ENCODE measurements around the gene VAMP8.
"Not testable (repeated sequence)": the region's sequence is repeated elsewhere in the genome, so short reads cannot be mapped to it uniquely, and the experiment has no call there.

The VAMP8 gene

DNA sequence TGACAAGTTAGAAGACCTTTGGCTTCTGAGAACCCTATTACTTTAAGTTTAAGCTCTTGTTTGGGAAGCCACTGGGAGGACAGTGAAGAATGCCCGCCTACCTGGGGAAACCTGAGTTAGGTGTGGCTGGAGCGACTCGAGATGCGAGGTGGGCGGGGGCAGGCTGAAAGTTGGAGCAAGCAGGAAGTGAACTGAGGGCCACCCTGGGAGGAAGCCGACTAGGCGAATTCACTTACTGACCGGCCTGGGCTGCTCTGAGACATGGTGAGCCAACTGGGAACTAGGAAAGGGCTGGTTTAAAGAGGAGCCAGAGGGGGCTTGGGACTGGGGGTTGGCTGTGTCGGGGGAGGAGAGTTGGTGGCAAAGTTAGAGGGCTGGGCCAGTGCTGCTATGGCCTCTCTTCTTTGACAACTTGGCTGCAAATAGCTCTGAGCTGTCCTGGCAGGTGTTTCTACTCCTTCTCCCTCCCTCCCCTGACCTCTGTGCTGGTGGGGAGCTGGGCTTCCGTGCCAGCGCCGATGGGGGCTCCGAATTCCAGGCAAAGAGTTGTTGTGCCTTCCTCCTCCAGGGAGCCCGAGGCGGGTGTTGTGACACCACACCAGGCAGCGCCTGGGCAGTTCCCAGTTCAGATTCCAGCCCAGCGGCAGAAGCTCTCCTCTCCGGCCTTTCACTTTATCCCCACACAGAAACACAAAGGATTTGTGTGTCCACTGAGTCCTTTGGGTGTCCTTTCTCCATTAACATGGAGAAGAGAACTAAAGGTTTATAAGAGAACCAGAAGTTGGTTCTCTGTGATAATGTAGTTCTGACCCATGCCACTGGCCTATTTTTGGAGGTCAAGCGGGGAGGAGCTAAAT lies at the start of gene VAMP8:
TSS of gene VAMP8 (plus strand) at position 201 of the 857 bp plus-strand sequence. CDS start at position 262, 61 bp downstream.
- DNase-seq, result no peak

DNA sequence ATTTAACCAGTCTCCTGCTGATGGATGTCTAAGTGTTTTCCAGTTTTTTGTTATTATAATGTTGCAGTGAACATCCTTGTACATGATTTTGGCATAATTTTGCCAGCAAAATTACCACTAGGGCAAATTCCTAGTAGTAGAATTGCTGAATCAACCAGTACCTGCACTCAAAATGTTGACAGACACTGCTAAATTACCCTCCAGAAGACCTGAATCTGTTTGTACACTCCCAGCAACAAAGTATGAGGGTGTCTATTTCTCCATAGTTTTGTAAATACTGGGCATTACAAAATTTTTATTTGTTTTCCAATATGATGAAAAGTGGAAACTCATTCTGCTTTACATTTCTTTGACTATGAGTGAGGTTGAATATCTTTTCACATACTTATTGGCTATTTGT lies 49.6 kb upstream of the VAMP8 start:
- DNase-seq, result no peak

DNA sequence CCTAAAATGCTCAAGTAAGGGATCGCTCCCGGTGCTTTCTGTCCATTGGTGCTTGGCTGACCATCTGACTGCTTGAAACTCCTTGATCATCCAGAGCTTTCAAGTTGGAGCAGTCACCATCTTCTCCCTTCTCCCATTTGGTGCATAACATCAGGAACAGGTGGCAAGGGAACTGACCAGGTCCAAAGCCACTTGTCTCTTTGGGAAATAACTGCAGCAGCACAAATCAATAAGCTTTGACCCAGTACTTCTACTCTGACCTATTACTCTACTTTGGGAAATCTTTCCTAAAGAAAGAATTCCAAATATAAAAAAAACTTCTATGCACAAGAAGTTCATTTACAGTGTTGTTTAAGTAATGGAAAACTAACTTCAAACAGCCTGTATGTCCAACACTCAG lies 49.0 kb upstream of the VAMP8 start:
- no peak for DNase-seq

DNA sequence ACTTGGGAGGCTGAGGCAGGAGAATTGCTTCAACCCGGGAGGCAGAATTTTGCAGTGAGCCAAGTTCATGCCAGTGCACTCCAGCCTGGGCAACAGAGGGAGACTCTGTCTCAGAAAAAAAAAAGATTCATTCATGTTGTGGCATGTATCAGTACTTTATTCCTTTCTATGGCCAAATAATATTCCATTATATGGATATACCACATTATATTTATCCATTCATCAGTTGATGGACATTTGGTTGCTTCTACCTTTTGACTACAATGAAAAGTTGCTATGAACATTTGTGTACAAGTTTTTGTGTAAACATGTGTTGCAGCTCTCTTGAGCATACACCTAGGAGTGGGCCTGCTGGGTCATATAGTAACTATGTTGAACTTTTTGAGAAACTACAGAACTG lies 47.6 kb upstream of the VAMP8 start:
- DNase-seq, result no peak

DNA sequence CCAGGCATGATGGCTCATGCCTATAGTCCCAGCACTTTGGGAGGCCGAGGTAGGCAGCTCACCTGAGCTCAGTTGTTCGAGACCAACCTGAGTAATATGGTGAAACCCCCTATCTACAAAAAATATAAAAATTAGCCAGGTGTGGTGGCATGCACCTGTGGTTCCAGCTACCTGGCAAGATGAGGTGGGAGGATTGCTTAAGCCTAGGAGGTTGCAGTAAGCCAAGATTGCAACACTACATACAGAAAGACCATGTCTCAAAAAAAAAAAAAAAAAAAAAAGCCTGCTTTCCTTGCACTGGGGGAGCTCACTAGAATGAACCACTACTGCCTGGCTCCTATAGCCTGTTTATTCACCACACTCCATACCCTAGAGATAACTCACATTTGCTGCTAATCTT lies 45.8 kb upstream of the VAMP8 start:
- DNase-seq, result no peak

DNA sequence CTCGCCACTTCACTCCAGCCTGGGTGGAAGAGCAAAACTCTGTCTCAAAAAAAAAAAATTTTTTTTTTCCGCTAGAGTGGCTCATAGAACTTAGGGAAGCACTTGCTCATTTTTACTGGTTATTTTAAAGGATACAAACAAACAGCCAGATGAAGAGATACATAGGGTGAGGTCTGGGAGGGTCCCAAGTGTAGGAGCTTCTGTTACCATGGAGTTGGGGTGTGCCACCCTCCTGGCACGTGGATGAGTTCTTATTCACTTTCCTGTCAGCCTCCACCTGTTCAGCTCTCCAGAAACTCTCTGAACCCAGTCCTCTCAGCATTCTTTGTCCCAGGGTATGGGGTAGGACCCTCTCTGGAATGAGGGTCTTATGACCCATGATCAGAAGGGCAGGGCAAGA lies 43.3 kb upstream of the VAMP8 start:
- DNase-seq, result no peak

DNA sequence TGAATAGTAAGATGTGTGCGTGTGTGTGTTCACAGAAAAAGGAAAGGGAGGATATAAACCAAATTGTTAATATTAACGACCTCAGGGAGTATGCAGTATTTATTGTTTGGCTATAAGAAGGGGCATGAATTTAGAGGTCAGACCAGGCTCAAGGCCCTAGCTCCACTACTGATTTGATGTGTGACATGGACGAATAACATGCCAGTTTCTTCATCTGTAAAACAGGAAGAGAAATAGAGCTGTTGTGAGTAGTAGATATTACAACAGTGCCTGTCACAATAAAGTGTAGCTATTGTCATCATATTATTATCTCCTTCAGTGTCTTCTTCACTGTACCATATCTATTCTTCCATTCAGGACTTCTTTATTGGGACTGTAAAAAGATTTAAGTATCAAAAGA lies 42.5 kb upstream of the VAMP8 start:
- DNase-seq, result no peak

DNA sequence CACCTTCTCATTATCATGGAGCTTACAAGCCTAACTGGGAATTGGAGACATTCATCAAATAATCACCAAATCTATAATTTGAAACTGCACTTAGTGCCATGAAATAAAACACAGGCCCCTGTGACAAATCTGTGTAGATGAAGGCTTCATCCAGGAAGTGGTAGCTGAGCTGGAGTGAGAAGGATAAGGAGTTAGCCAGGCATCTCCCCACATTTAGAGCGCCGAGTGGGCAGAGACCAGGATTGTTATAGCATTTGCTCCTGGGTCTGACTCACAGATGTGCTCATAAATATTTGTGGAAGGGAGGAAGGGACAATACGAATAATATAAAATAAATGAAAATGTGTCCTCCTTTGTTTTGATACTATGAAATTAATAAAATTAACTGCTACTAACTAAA lies 40.9 kb upstream of the VAMP8 start:
- DNase-seq, result peak; percentile 46

DNA sequence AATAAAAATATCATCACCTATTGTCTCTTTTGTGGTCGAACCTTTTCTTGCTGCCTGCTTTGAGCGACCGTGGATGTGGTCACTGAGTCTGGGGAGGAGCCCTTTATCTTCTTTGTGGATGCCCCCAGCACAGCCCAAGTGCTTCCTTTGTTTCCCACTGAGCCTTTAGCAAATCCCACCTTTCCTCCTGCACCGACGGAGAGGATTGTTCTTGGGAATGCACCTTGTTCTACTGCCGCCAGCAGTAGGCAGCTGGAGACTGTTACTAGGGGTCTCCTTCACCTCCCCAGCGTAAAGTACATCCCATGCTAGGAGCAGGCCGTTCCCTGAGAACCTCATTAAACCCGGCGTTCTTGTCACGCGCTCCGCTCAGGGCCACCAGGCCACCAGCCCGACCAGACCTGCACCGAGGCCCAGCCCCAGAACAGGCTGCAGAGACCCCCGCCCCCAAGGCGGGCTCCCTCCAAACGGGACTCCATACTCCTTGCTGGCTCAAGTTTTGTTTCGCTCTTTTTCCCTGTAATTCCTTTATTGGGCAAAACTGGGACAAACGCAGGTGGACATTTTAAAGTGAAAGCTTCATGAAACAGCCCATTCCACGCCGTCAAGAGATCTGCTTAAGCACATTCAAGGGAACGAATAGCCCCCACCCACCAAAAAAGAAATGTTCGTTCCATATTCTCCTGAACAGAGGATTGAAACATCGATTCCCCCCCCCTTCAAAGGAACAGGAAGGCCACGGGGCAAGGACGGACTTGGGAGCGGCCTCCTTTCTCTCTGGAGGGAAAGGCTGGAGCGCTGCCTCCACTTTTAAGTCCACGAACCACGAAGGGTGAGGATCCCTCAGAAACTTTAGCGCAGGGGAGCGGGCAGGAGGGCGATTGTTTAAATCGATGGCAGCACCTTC lies 39.5 kb upstream of the VAMP8 start:
- no peak for DNase-seq

DNA sequence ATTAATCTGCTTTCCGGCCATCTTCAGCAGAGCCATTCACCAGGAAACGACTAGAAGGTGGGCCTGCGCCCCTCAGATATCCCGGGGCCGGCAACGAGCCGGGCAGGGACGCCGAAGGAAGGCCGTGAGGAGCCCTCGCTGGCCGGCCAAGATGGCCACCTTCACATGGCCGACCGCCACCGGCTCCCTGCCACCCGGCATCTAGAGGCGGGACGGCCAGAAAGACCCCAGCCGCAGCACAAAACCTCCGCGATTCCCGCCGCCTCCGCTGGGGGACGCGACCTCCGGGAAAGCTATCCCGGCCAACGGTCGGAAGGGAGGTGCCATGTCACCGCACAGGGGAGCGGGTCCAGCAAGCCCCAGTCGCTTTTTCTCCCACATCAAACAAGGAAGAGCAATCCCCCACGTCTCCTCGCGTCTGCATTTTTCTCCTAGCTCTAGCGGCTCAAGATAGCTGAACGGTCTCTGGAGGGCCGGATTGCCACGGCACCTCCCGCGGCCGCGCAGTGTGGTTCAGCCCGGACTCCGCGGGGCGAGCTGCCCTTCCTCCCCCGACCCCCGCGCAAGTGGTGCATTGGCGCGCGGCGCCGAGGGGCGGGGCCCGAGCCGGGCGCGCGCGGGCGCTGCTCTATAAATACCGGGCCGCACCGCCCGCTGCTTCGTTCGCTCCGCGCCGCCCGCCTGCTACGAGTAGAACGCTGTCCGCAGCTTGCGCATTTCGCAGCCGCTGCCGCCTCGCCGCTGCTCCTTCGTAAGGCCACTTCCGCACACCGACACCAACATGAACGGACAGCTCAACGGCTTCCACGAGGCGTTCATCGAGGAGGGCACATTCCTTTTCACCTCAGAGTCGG lies 38.7 kb upstream of the VAMP8 start, which contains the start of gene MAT2A:
TSS of gene MAT2A (plus strand) at position 662 of the 854 bp plus-strand sequence. CDS start at position 782, 120 bp downstream.
- peak; percentile 92 for DNase-seq

DNA sequence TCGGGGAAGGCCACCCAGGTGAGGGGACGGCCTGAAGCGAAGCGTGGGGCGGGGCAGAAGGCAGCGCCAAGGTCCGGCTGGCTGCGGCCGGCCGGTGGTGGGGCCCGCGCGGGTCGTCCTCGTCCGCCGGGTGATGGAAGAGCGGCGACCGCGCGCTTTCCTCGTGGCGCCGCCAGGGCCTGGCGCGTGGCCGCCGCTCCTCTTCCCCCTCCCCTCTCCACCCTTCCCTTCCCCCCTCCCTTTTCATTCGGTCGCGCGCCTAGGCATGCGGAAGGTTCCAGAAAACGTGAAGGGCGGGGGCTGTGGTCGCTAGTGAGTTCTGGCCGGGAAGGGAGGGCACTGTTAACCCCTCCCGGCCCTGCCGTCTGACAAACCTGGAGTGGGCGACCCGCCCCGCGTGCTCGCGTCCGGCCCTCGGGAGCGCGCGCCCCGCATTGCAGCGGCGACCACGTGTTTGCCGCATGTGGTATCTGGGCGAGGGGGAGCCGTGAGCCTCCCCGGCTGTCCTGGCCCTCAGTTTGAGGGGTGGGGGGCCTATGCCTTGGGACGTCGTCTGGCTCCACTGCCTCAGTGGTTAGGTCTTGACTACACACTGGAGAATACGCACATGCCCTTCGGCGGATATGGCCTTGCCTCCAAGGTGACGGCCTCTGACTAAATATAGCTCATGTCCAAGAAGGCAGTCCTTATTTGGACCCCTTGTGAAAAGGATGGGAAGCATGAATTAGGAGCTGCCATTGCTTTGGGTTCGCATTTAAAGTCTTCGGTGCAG lies 37.8 kb upstream of the VAMP8 start:
- DNase-seq, result no peak

DNA sequence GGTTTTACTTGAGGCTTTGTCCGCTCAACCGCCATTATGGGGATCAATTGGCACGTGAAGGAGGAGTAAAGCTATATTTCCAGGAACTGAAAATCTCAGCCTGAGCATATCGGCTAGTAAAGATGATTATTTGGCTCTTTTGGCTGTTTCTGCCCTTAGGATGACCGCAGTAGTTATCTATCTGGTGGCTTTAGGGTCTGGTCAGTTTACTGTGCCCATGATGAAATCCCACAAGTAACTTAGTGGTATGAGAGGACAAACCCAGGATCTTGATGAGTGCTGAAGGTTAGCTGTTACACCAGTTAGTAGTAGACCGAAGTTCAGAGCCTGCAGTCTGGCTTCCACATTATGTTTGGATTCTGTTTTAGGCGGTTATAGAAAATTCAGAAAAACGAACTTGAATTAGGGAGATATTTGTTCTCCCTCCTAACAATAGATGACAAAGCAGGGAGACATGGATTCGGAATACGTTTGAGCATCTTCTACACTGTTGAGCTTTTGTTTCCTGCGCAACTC lies 37.2 kb upstream of the VAMP8 start:
- DNase-seq, result no peak

DNA sequence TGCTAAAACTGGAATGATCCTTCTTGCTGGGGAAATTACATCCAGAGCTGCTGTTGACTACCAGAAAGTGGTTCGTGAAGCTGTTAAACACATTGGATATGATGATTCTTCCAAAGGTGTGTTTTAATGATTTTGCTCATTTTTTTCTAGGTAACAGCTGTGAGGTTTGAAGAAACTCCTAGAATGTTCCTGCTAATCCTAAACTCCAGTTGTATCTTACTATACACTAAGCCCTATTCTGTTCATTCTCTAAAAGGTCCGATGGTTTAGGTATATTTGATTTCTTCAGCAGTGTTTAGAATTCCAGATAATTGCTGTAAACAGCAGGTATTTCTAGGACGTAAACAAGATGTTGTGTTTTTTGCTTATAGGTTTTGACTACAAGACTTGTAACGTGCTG lies 36.1 kb upstream of the VAMP8 start:
- DNase-seq, result no peak

DNA sequence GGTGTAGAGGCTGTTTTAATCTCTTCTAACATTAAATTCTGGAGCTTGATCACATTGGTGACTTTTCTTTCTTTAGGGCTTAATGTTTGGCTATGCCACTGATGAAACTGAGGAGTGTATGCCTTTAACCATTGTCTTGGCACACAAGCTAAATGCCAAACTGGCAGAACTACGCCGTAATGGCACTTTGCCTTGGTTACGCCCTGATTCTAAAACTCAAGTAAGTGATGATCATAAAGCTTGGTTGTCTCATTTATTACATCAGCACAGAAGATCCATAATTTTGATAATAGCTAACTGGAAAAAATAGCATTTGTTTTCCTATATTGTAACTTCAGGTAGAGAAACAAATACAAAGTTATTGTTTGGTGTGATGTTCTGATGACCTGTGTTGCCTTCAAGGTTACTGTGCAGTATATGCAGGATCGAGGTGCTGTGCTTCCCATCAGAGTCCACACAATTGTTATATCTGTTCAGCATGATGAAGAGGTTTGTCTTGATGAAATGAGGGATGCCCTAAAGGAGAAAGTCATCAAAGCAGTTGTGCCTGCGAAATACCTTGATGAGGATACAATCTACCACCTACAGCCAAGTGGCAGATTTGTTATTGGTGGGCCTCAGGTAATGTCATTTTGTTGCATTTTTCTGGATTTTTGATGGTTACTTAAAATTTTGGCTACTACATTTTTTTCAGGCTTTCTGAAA lies 35.5 kb upstream of the VAMP8 start:
- DNase-seq, result no peak

DNA sequence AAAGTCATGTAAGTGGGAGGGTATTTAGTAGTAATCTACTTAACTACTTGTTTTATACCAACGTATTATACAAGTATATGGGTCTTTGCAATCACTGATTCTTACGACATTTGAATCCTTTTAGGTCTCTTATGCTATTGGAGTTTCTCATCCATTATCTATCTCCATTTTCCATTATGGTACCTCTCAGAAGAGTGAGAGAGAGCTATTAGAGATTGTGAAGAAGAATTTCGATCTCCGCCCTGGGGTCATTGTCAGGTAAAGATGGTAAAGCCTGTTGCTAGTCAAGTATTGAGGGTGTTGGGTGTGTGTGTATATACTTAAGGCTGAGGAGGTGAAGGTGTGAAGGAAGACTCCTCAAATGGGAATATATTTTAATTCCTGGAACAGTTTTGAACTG lies 34.6 kb upstream of the VAMP8 start:
- DNase-seq, result no peak

DNA sequence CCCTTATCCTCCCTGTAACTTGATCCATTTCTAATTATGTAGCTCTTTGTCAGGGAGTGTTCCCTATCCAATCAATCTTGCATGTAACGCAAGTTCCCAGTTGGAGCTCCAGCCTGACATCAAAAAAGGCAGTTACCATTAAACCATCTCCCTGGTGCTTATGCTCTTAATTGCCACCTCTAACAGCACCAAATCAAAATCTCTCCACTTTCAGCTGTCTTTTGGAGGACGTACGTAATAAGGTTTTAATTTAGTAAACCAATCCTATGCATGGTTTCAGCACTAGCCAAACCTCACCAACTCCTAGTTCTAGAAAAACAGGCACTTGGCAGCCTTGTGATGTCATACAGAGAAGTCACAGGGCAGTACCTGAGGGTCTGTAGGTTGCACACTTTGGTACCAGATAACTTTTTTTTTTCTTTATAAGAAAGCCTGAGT lies 33.1 kb upstream of the VAMP8 start:
- not testable (repeated sequence) for DNase-seq

DNA sequence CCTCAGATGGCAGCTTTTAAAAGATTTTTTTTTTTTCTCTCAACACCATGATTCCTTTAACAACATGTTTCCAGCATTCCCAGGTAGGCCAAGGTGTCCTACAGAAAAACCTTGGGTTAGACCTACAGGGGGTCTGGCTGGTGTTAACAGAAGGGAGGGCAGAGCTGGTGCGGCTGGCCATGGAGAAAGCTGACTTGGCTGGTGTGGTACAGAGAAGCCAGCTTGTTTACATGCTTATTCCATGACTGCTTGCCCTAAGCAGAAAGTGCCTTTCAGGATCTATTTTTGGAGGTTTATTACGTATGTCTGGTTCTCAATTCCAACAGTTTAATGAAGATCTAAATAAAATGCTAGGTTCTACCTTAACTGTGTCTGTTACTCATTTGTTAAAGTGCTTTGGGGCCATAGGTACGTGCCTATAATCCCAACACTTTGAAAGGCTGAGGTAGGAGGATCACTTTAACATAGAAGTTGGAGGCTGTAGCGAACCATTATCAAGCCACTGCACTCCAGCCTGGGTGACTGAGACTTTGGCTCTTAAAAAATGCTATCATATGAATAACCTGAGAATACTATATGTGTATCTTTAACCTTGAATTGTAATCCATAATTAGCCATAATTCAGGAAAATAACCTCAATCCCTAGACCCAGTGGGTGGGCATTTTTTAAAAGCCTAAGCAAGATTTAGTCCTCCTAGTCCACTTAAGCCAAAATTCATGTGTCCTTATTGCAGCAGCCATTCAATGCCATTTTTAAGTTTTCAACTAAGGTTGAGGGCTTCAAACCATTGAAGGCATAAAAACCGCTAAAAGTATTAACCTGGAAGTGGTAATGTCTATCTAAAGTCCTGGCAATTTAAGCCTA lies 32.2 kb upstream of the VAMP8 start:
- not testable (repeated sequence) for DNase-seq

DNA sequence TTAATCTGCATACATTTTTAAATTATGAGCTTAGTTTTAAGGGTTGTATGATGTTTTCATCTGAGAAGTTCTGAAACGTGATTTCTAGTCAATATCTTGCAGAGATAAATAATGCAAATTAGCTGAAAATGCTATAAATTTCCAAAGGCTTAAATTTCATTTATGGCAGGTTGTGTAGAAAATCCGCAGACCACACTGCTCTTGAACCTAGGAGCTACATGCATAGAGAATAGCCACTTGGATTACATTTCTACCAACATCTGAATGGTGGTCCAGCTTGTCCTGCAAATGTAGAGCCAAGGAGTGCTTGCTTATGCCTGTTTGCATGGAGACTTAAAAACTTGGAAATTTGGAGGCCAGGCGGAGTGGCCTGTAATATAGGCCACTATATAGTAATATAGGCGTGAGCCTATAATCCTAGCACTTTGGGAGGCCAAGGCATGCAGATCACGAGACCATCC lies 31.6 kb upstream of the VAMP8 start:
- no peak for DNase-seq

DNA sequence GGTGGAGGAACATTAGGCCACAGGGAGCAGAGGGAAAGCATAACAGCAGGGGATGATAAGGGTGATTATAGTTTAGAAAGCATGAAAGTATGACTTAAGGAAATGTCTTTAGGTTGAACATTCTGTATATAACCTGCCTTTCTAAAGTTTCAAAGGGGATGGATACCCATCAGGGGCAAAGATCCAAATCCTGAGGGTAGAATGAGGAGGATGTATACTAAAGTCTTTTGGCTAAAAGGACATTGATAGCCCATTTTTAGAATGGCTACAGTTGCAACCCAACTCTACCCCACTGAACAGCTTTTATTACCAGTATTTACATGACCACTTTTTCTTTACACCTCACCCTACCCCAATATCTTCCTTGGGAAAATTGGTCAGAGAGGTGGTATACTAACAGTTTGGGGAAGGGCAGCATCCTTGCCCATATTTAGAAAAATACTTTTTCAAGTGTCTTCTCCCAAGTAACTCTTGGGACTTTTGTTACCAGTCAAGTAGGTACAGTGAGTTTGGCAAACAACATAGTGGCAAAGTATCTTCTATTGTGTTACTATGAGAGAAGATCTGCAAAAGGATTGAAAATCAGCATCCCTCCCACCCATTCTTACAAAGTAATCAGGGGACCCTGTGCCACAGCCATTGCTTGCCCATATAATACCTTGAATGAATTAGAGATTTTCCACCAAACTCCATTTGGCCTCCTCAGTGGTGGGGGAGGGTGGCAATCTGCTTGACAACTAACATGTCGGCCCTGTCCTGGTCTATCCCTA lies 30.1 kb upstream of the VAMP8 start:
- DNase-seq, result no peak

Data from T1000 (cell line).